ENCODE results near the gene NUAK1. TPM values are rescaled to one million over a fixed set of nuclear protein-coding genes. Genes with fewer than 3 reads are reported as not detected.

The NUAK1 gene
- polyA plus RNA-seq, 1 donor from 2014 or later: 8.3 TPM

- H3K9ac ChIP-seq (ENCODE audit: low read length): no peak overlapping the region
- no peaks in the 10 kb centered on the region for H3K9me3 ChIP-seq (ENCODE audit: low read length)
- H2AFZ ChIP-seq (ENCODE audit: low read depth, low read length): no peak overlapping the region
- TF ChIP-seq POLR2AphosphoS5 (IDR thresholded peaks at IDR 0.05): no peak
- TF ChIP-seq EZH2 (IDR thresholded peaks at IDR 0.05; ENCODE audit: borderline replicate concordance, insufficient read depth, low read length, poor library complexity, severe bottlenecking): no peak
- TF ChIP-seq SMC3 (conservative IDR thresholded peaks at IDR 0.05; ENCODE audit: poor library complexity): no peak
- no peak for TF ChIP-seq RAD21 (conservative IDR thresholded peaks at IDR 0.05)
- TF ChIP-seq EP300 (conservative IDR thresholded peaks at IDR 0.05; ENCODE audit: poor library complexity, severe bottlenecking): no peak
- TF ChIP-seq TAF1 (IDR thresholded peaks at IDR 0.05; ENCODE audit: low read depth): no peak
- no peak for TF ChIP-seq REST (IDR thresholded peaks at IDR 0.05; ENCODE audit: borderline replicate concordance)
- no peak for TF ChIP-seq CTCF (IDR thresholded peaks at IDR 0.05; ENCODE audit: poor library complexity, severe bottlenecking)
- TF ChIP-seq MXI1 (conservative IDR thresholded peaks at IDR 0.05; ENCODE audit: poor library complexity, severe bottlenecking): no peak
- H3K4me2 ChIP-seq (ENCODE audit: low read length): no peak overlapping the region
- no peaks in the 10 kb centered on the region for H4K20me1 ChIP-seq (ENCODE audit: insufficient read depth)
- no peak overlapping the region for H3K4me3 ChIP-seq (ENCODE audit: low read length)
- H3K79me2 ChIP-seq (replicated peaks; ENCODE audit: insufficient read depth, low read length): no peaks in the 10 kb centered on the region
- no peaks in the 10 kb centered on the region for H3F3A ChIP-seq (ENCODE audit: insufficient read depth, low read length, poor library complexity, severe bottlenecking)
- H3K9me2 ChIP-seq (ENCODE audit: insufficient read depth, low read length): no peaks in the 10 kb centered on the region
- H3K36me3 ChIP-seq (ENCODE audit: insufficient read depth, low read length): no peaks in the 10 kb centered on the region
- H3K27ac ChIP-seq (ENCODE audit: low read length): no peak overlapping the region
- H3K27me3 ChIP-seq (ENCODE audit: insufficient read depth, low read depth, low read length): no peaks in the 10 kb centered on the region
Observed at GRCh38 chr12:106037524-106038298, 101.0 kb downstream of the NUAK1 start.

GRCh38 chr12:106035421-106035820, 103.3 kb downstream of the NUAK1 start:
- no peak overlapping the region for H3K4me3 ChIP-seq (ENCODE audit: low read length)
- TF ChIP-seq MXI1 (conservative IDR thresholded peaks at IDR 0.05; ENCODE audit: poor library complexity, severe bottlenecking) (no peak), TAF1 (IDR thresholded peaks at IDR 0.05; ENCODE audit: low read depth) (no peak), CTCF (IDR thresholded peaks at IDR 0.05; ENCODE audit: poor library complexity, severe bottlenecking) (no peak), SMC3 (conservative IDR thresholded peaks at IDR 0.05; ENCODE audit: poor library complexity) (no peak), REST (IDR thresholded peaks at IDR 0.05; ENCODE audit: borderline replicate concordance) (no peak)
- no peaks in the 10 kb centered on the region for H3K27me3 ChIP-seq (ENCODE audit: insufficient read depth, low read depth, low read length)

More at GRCh38 chr12:106035421-106035820, 103.3 kb downstream of the NUAK1 start:
- Histone ChIP-seq H3K79me2 (replicated peaks; ENCODE audit: insufficient read depth, low read length) (no peaks in the 10 kb centered on the region), H4K20me1 (ENCODE audit: insufficient read depth) (no peaks in the 10 kb centered on the region), H3K9me2 (ENCODE audit: insufficient read depth, low read length) (no peaks in the 10 kb centered on the region), H2AFZ (ENCODE audit: low read depth, low read length) (no peak overlapping the region), H3K9ac (ENCODE audit: low read length) (no peak overlapping the region), H3F3A (ENCODE audit: insufficient read depth, low read length, poor library complexity, severe bottlenecking) (no peaks in the 10 kb centered on the region), H3K9me3 (ENCODE audit: low read length) (no peaks in the 10 kb centered on the region), H3K4me2 (ENCODE audit: low read length) (no peak overlapping the region), H3K27ac (ENCODE audit: low read length) (no peak overlapping the region), H3K36me3 (ENCODE audit: insufficient read depth, low read length) (no peaks in the 10 kb centered on the region)
